Activated CD4-positive, alpha-beta T cell treated with anti-CD3 and anti-CD28 coated beads for 36 hours (primary cell): ENCODE data around the gene MYLK. TPM values are rescaled to one million over a fixed set of nuclear protein-coding genes. Genes with fewer than 3 reads are reported as not detected.

Experiments
- ATAC-seq: fragments of 200-7000 bp; cut with Tn5 transposase; one replicate; pipeline ENCODE4 v1.10.0; 2021; ENCODE audit warnings: mild to moderate bottlenecking, moderate library complexity
- CTCF ChIA-PET: fragments of 350-600 bp; sonication (Branson Sonifier 250); formaldehyde crosslinking; loops from one replicate; lab custom pipeline; 2021; ENCODE audit warnings: antibody characterized with exemption; lab: Charles Lee
- POLR2A ChIA-PET: fragments of 350-600 bp; sonication (Branson Sonifier 250); formaldehyde crosslinking; loops from one replicate; lab custom pipeline; 2021; ENCODE audit warnings: antibody characterized with exemption, inconsistent platforms; lab: Charles Lee
- DNase-seq: peaks from one replicate; pipeline ENCODE4 v3.0.0-alpha.2; 2020
- H3K27ac Mint-ChIP-seq: one replicate; pipeline ENCODE4 v1.8.0; 2021; ENCODE audit warnings: mixed read lengths
- H3K27me3 Mint-ChIP-seq: one replicate; pipeline ENCODE4 v1.8.0; 2021; ENCODE audit warnings: mixed read lengths
- H3K36me3 Mint-ChIP-seq: one replicate; pipeline ENCODE4 v1.8.0; 2021; ENCODE audit warnings: low read depth, mixed read lengths
- H3K4me1 Mint-ChIP-seq: one replicate; pipeline ENCODE4 v1.8.0; 2021; ENCODE audit warnings: mixed read lengths
- H3K4me3 Mint-ChIP-seq: one replicate; pipeline ENCODE4 v1.8.0; 2021; ENCODE audit warnings: mild to moderate bottlenecking, moderate library complexity, mixed read lengths
- H3K9me3 Mint-ChIP-seq: one replicate; pipeline ENCODE4 v1.8.0; 2021; ENCODE audit warnings: low read depth, mixed read lengths
- intact Hi-C, 2 experiments: fragments of 100-400 bp; cut with DNase I in 1 of 2; cut with micrococcal nuclease in 1 of 2; formaldehyde crosslinking; loops; one replicate each; pipeline versions ENCODE4 v1.14.2 to v1.15.1; 2022 to 2024; cut with DNase I, micrococcal nuclease
- total RNA-seq, 2 experiments: library from RNA; stranded (reverse); gene quantifications; one replicate each; pipeline ENCODE4 v1.2.3, GENCODE V29; 2021

The MYLK gene
- total RNA-seq, 2 experiments from 2014 or later: 0.07 TPM; not detected in 1

DNA sequence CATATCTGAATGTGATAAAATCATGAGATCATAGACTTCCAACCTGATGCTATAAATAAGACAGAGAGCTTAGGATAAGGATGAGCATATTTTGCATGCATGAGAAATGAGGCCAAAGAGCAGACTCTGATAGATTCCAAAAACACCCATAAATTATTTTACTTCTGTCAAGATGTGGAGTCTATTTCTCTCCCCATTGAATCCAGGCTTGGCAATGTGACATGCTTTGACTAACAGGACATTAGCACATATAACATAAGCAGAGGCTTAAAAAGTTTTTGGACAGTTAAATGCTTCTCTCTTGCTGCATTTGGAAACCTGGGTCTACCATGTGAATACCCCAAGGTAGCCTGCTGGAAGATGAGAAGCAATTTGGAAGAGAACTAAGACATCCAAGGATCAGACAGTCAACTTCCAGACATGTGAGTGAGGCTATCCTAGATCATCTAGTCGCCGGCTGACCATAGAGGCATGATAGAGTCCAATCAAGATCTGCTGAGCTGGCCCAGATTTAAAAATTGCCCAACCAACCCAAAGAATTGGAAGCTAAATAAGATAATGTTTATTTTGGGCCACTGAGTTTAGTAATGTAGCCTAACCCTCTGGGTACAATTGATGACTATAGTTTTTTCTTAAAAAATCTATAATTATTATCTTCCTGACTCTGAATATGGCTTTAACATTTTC is 30.3 kb downstream of the MYLK start:
- Mint-ChIP-seq H3K36me3 (no peaks in the 10 kb centered on the region), H3K27ac (no peak overlapping the region), H3K4me3 (no peak overlapping the region), H3K27me3 (no peaks in the 10 kb centered on the region), H3K4me1 (no peaks in the 10 kb centered on the region), H3K9me3 (peaks cover 8% of the 10 kb centered on the region)
- intact Hi-C loops: no loop called here
- ChIA-PET POLR2A (no interaction called here), CTCF (interaction anchor here (0.6 to 0.8 kb wide), 2 partner anchors 12 to 1226 kb away, joined by 3 read pairs; no protein-coding TSS in a partner anchor)
- ATAC-seq: no peak
- DNase-seq: no peak

DNA sequence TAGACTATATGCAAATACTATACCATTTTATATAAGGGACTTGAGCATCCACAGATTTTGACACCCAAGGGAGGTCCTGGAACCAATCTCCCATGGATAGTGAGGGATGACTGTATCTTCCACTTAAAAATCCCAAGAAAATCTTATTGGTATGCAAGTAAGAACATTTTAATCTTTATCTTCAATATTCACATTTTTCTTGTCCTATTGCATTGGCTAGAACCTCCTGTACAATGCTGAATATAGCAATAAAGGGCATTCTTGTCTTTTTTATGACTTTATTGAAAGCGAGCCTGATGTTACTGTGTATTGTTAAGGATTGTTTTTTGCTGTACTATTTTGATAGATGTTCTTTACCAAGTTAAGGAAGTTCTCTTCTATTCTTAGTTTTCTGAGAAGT is 36.9 kb downstream of the MYLK start:
- intact Hi-C loops: no loop called here
- Mint-ChIP-seq H3K36me3 (no peaks in the 10 kb centered on the region), H3K4me1 (no peaks in the 10 kb centered on the region), H3K27me3 (no peaks in the 10 kb centered on the region), H3K27ac (no peak overlapping the region), H3K9me3 (peaks cover 11% of the 10 kb centered on the region), H3K4me3 (no peak overlapping the region)
- DNase-seq: no peak
- ChIA-PET CTCF (no interaction called here), POLR2A (no interaction called here)
- no peak for ATAC-seq

DNA sequence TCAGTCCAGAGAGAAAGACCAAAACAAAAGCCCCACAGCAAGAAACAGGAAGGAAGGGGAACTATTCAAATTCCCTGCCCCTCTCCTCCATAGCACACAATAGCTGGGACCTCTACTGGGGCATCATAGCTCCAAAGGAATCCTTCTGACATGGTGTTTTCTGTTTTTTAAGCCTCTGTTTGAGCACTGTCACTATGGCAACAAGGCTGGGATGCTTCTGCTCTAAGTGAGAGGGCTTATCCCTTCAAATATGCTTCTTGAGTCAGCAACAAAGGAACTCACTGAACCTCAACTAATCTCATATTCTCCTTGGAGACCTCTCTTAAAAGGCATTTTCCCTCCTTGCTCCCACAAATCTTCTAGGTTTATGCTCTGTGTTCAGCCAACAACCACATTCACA is 40.5 kb downstream of the MYLK start:
- Mint-ChIP-seq H3K36me3 (no peaks in the 10 kb centered on the region), H3K4me3 (no peak overlapping the region), H3K9me3 (peaks cover 9% of the 10 kb centered on the region), H3K27me3 (no peaks in the 10 kb centered on the region), H3K27ac (no peak overlapping the region), H3K4me1 (no peaks in the 10 kb centered on the region)
- POLR2A ChIA-PET: no interaction called here
- CTCF ChIA-PET: no interaction called here
- no peak for DNase-seq
- intact Hi-C loops: no loop called here
- no peak for ATAC-seq

DNA sequence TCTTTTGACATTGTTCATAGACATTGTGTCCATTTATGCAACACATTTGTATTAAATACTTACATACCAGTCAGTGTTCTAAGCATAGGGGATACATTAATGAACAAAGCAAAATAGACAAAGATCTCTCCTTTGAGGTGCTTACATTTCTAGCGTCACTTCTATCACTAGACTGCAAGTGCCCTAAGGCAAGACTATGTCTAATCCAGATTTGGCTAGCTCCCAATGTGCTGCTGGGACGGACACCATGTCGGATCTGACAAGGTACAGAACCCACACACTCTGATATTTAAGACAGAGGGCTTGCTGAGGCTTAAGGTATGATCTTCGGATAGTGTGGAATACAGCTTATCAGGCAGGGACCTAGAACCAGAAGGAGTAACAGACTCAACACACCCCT is 41.4 kb downstream of the MYLK start:
- Mint-ChIP-seq H3K4me1 (no peaks in the 10 kb centered on the region), H3K27ac (no peak overlapping the region), H3K9me3 (peaks cover 5% of the 10 kb centered on the region), H3K36me3 (no peaks in the 10 kb centered on the region), H3K27me3 (no peaks in the 10 kb centered on the region), H3K4me3 (no peak overlapping the region)
- ATAC-seq: no peak
- intact Hi-C loops: no loop called here
- ChIA-PET CTCF (interaction anchor here (1.1 kb wide), 1 partner anchor 38 kb away, joined by 3 read pairs; no protein-coding TSS in a partner anchor), POLR2A (no interaction called here)
- no peak for DNase-seq

DNA sequence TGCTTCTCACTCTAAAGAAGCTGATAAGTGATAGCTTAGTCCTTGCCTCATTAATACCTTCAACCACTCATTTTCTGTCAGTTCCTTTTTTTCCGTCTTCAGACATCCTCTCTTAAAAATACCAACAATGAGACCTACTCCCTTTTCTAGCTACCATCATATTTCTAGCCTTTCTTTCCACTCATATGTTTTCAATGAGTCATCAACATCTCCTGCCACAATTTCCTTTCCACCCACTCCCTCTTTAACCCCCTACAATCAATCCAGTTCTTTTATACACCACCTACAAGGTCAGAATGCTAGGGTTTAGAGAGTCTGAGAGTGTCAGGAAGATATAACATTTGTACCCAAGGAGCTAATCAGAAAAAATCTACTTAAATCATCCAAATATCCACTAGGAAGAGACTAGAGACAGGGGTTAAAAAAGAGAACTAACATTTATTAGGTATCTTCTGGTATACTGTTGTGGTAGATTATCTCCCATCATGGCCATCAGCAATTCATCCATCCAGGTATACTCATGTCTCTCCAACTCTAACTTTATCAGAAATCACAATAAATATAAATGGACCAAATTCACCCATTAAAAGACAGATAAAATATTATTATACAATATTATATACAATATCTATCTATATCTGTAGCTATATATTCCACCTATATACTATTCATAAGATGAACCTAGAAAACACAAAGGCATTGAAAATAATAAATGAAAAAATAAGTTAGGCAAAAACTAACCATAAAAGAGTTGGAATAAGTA is 42.5 kb downstream of the MYLK start:
- ATAC-seq (no peak), DNase-seq (no peak)
- Mint-ChIP-seq H3K36me3 (no peaks in the 10 kb centered on the region), H3K27me3 (no peaks in the 10 kb centered on the region), H3K4me1 (no peaks in the 10 kb centered on the region), H3K9me3 (peaks cover 6% of the 10 kb centered on the region), H3K27ac (no peak overlapping the region), H3K4me3 (no peak overlapping the region)
- intact Hi-C loops: no loop called here
- ChIA-PET CTCF (interaction anchor here (1.1 kb wide), 1 partner anchor 39 kb away, joined by 3 read pairs; no protein-coding TSS in a partner anchor), POLR2A (no interaction called here)

DNA sequence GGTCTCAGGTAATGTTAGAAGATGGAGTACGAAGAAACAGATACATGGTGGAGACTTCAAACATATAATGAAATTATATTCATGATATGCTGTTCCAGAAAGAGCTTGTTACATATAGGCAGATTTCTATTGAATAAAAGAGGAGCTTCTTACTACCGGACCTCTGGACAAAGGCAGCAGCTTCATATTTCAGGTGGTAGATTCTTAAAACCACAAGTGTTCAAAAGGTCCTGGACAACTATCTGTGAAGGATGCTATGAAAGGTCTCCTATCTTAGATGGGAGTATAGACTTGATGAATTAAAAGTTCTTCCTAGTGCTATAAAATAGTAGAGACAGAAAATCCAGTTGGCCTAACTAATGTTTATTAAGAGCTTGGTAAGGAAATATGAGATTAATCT is 43.2 kb downstream of the MYLK start:
- H3K4me1 Mint-ChIP-seq: no peaks in the 10 kb centered on the region
- ATAC-seq: no peak
- intact Hi-C loops: no loop called here
- H3K27me3 Mint-ChIP-seq: no peaks in the 10 kb centered on the region
- H3K27ac Mint-ChIP-seq: no peak overlapping the region
- no peak for DNase-seq
- no peaks in the 10 kb centered on the region for H3K36me3 Mint-ChIP-seq
- ChIA-PET POLR2A (no interaction called here), CTCF (no interaction called here)
- no peak overlapping the region for H3K4me3 Mint-ChIP-seq
- peaks cover 6% of the 10 kb centered on the region for H3K9me3 Mint-ChIP-seq

DNA sequence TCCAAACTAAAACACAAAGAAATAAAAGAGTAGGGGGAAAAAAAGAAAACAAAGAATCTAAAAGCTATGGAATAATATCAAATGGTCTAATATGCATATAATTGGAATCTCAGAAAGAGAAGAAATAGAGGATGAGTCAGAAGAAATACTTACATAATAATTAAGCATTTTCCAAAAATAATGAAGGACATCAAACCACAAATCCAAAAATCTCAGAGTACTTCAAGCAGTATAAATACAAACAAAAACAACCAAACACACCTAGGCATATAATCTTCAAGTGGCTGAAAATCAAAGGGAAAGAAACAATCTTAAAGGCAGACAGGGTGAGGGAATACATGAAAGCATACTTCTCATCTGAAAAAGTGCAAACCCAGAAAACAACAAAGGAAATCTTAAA is 46.3 kb downstream of the MYLK start:
- Mint-ChIP-seq H3K36me3 (no peaks in the 10 kb centered on the region), H3K27ac (no peak overlapping the region), H3K4me3 (no peak overlapping the region), H3K27me3 (peaks cover 8% of the 10 kb centered on the region), H3K4me1 (no peaks in the 10 kb centered on the region), H3K9me3 (peaks cover 6% of the 10 kb centered on the region)
- intact Hi-C loops: no loop called here
- ChIA-PET CTCF (no interaction called here), POLR2A (no interaction called here)
- DNase-seq (no peak), ATAC-seq (no peak)

DNA sequence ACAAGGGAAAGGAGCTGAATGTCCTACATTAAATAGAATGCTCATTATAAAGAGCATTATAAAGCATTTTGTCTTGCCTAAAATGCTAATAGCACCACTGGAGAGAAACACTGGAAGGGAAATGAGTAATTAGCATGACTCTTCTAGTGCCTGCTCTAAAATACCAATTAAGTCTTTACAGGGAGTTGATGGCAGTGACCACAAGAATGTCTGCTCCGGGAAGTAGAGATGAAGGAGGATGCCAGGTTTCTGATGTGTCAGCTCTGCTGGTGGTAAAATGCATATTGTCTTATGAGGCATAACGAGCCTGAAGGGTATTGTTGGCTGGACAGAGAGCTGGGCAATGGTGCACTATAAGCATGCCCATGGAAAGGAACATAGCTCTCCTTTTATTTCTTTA is 49.5 kb downstream of the MYLK start:
- Mint-ChIP-seq H3K4me1 (no peaks in the 10 kb centered on the region), H3K9me3 (peaks cover 2% of the 10 kb centered on the region), H3K36me3 (no peaks in the 10 kb centered on the region), H3K4me3 (no peak overlapping the region), H3K27ac (no peak overlapping the region), H3K27me3 (peaks cover 12% of the 10 kb centered on the region)
- ChIA-PET CTCF (interaction anchor here (0.6 to 0.9 kb wide), 2 partner anchors 23 to 245 kb away, joined by 3 read pairs; no protein-coding TSS in a partner anchor), POLR2A (no interaction called here)
- no peak for DNase-seq
- ATAC-seq: no peak
- intact Hi-C loops: no loop called here

DNA sequence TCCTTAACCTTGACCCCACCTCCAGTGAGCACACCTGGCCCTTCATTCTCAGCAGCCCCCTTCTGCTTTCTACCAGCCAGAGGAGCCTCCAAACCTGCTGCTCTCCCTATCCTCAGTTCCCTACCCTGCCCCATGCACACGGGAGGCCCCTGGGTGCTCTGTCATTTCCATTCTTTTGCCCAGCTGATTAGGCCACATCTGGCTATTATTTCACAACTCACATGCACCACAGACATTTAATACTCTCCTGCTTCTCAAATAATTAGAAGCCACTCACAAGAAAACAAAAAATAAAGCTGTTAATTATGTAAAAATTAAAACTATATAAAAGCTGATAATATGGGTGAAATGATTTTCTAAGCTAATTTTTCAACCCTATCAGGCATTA is 50.7 kb downstream of the MYLK start:
- DNase-seq (no peak), ATAC-seq (no peak)
- intact Hi-C loops: no loop called here
- ChIA-PET CTCF (no interaction called here), POLR2A (no interaction called here)
- Mint-ChIP-seq H3K4me1 (no peaks in the 10 kb centered on the region), H3K4me3 (no peak overlapping the region), H3K36me3 (peaks cover under 1% of the 10 kb centered on the region), H3K9me3 (peaks cover 9% of the 10 kb centered on the region), H3K27me3 (peaks cover 12% of the 10 kb centered on the region), H3K27ac (no peak overlapping the region)

DNA sequence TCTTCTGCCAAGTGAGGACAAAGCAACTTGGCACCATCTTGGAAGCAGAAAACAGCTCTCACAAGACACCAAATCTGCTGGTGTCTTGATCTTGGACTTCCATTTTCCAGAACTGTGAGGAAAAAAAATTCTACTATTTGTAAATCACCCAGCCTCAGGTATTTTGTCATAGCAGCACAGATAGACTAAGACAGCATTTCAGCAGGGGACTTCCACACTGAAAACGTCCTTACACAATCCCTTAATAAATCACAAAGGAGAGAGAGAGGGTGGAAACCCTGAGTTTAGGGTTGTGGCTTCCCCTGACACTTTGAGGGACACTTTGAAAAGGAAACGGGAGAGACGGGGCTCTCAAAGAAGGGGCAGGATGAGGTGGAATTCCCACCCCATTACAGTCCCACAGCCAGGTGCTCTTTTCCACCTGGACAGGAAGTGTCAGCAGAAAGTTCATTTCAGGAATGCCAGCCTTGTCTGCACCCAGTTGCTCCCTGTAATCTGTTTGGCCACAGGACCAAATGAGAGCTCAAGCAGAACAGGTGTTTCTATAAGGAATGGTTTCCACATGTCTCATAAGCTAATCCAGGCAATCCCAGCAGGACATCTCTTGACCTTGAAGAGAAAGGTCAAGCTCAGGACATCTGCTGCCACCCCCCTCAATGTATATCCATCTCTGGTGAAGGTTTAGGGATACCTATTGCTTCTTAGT is 51.3 kb downstream of the MYLK start:
- ATAC-seq (no peak), DNase-seq (no peak)
- H3K27me3 Mint-ChIP-seq: peaks cover 12% of the 10 kb centered on the region
- peaks cover 2% of the 10 kb centered on the region for H3K36me3 Mint-ChIP-seq
- no peaks in the 10 kb centered on the region for H3K4me1 Mint-ChIP-seq
- CTCF ChIA-PET: interaction anchor here (0.7 to 1.1 kb wide), 2 partner anchors 10 to 992 kb away, joined by 3 read pairs; no protein-coding TSS in a partner anchor
- POLR2A ChIA-PET: no interaction called here
- H3K4me3 Mint-ChIP-seq: no peak overlapping the region
- no peak overlapping the region for H3K27ac Mint-ChIP-seq
- intact Hi-C loops: no loop called here
- peaks cover 15% of the 10 kb centered on the region for H3K9me3 Mint-ChIP-seq

DNA sequence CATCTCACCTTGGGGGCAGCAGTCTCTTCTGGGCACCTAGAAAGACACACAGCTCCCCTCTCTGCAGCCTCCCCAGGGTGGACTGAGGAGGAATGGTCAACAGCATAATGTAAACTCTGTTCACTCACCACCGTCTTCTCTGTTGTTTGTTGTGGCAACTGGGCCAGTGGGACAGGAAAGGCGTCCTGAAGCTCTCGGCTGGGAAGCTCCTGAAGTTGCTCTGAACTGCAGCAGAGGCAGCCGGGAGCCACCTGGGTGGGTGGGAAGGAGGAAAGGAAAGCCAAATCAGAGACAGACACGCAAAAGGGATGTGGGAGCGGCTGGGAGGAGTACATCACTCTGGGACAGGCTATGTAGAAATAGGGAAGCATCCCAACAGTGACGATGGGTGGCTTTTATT is 52.7 kb downstream of the MYLK start:
- ChIA-PET CTCF (no interaction called here), POLR2A (no interaction called here)
- DNase-seq: no peak
- Mint-ChIP-seq H3K36me3 (peaks cover 2% of the 10 kb centered on the region), H3K4me3 (no peak overlapping the region), H3K4me1 (no peaks in the 10 kb centered on the region), H3K27ac (no peak overlapping the region), H3K27me3 (peaks cover 12% of the 10 kb centered on the region), H3K9me3 (peaks cover 25% of the 10 kb centered on the region)
- intact Hi-C loops: no loop called here
- ATAC-seq: no peak
